Embryonic facial prominence (tissue), 1 donor: ENCODE data around the gene TMED6.

Experiments used
- DNase-seq: peaks from one replicate; pipeline ENCODE4 v3.0.0-alpha.2; 2016; ENCODE audit errors: extremely low spot score

Gene TMED6

DNA sequence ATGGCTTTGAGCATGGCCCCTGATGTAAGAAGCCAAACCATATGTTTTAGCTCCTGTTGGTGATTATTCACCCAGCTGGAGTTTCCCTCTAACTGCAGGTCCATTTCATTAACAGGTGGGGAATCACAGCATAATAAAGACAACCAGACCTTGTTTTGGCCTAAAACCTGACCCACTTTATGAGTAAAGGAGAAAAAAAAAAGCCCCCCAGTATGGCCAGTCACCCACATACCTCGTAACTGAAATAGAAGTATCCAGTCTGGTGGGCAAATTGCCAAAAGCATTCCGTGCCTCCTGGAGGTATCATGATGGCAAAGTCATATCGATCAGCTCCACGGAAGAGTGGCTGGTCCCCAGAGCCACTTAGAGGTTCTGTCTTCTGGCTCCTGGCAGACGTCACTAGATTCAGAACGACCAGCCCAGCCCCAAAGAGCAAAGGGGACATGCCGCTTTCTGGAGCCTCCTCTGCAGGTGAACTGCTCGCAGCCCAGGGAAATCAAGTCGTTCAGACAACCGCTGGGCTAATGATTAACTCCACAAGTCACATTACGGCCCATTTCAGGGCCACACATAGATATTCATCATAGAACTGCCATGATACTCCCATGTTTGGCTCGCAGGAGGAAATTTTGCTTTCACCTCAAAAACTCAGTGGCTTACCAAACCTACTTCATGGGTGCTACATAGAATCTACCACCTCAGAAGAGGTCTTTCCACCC is at the start of gene TMED6:
Gene TMED6 (minus strand): TSS at position 478 of the 719 bp plus-strand sequence. CDS start 33 bp downstream, at position 445.
- no peak for DNase-seq

DNA sequence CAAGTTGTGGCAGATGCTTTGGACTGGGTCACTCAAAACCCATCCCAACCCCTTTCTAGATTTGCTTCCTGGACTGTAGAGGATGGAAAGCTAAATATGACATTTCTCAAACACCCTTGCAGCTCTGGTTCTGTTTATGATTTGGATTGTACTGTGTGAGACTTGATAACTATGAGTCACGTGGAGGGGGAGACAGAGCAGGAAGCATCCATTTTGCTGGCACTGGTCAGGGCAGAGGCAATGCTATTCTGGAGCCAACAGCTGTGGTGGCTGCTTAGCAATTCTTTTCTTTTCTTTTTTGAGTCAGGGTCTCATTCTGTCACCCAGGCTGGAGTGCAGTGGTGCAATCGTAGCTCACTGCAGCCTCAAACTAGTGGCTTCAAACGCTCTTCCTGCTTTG is 47.8 kb upstream of the TMED6 start:
- DNase-seq, result no peak

DNA sequence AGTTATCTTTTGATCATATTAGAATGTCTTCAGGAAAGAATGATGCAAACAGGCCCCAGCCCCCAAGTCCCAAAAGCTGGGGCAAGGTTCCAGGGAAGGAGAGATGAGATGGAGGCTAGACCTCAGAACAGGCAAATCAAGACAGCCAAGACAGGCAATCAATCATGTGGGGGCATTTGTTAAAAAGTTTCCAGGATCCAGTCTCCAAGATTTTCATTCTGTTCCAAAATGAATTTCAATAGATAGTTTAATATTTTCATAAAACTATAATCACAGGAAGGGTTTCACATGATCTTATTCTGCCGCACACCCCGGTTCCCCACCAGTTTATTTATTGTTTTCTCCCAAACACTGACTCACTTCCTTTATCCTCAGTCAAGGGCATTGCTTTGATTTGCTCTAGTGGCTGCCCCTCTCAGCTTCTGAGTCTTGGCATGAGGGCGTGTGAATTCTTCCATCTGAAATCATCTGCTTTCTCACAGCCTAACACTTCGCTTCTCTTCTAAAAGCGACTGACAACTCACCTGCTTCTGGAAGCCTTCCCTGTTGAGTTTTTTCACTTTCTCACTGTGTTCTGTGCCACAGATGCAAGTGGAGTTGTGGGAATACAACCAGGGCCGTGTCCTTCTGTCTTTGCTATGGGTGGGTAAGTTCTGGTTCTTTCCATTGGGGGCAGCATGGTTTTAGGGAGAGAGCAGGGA is 46.4 kb upstream of the TMED6 start:
- no peak for DNase-seq

- peak; percentile 82 for DNase-seq
Measured at GRCh38 chr16:69396187-69397061, 44.8 kb upstream of the TMED6 start.

DNA sequence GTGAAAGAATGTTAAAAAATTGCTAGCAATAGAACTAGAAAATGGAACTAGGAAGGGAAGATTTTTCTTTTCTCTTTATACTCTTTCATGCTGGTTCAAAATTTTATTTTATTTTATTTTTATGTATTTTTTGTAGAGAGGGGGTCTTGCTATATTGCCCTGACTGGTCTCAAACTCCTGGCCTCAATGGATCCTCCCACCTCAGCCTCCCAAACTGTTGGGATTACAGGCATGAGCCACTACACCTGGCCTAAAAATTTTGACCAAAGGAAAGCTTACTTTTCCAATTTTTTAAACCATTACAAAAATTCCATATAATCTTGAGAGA is 44.2 kb upstream of the TMED6 start:
- DNase-seq, result no peak

DNA sequence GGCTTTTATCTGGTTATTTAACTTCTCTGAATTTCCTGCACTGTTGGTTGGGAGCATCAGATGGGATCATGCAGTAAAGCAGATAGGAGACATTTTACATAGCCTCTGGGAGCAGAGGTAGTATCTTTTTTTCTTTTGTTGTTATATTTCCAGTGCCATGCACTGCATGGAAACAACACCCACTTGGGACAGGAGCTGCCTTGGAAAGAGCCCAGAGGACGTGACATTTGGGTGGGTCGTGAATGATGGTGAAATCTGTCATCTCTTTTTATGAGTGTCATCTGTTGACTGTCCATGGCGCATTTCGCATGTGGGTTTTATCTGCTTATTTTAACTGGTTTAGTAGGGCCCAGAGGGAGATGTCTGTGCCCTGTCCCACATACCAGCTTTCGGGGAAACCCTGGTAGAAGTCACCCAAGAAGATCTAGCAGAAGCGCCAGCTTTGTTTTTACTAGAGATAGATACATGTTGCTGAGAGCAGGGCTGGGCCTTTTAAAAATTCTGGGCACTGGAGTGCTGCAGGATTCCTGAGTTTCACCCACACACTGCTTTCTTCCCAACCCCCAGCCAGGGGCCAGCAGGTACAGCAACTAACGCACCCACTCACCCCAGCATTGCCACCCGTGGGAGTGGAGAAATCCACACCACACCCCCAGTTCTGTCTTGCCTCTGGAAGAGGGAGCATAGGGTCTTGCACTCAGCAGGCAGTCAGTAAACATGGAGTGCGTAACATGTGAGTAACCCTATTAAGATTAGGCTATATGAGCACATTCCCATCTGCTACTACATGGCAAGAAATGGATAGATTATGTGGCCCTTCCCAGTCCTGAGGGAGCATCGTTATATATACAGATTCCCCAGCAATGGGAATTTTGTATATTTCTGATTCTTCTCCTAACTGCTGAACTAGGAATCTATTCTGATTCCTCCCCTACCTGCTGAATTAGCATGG is 42.6 kb upstream of the TMED6 start:
- no peak for DNase-seq

DNA sequence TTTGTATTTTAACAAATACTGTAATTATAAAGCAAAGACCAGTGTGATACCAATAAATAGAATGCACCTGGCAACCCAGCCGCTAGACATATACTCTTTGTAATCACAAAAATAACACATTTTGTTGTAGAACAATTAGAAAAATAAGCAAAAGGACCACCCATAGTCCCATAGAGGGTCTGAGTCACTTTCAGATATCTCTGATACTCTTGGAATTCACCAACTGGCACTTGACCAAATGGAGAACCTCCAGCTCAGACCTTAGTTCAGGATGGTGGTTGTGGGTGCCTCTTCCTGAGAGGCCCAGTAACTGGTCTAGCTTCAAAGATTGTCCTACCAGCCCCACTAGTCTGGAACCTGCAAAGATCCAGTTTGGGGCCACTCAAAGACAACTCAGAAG is 35.0 kb upstream of the TMED6 start:
- no peak for DNase-seq

GRCh38 chr16:69384974-69385373 is 33.4 kb upstream of the TMED6 start:
- no peak for DNase-seq

GRCh38 chr16:69382421-69382820 is 30.8 kb upstream of the TMED6 start:
- no peak for DNase-seq

DNA sequence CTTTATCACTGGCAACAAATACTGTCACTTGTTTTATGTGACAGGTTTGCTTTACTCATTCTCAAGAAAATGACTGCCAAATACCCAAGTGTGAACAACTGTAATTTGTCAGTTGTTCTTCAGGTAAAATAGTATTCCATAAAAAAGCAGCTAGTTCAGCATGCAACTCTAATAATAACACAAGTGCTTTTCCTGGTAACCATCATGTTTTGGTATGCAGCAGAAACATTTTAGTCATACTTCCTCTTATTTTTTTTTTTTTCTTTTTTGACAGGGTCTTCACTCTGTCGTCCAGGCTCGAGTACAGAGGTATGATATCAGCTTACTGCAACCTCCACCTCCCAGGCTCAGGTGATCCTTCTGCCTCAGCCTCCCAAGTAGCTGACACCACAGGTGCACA is 29.6 kb upstream of the TMED6 start:
- DNase-seq, result no peak

- DNase-seq, result no peak
Measured at GRCh38 chr16:69378760-69379159, 27.2 kb upstream of the TMED6 start.

- DNase-seq, result no peak
Measured at GRCh38 chr16:69378036-69378435, 26.4 kb upstream of the TMED6 start.

DNA sequence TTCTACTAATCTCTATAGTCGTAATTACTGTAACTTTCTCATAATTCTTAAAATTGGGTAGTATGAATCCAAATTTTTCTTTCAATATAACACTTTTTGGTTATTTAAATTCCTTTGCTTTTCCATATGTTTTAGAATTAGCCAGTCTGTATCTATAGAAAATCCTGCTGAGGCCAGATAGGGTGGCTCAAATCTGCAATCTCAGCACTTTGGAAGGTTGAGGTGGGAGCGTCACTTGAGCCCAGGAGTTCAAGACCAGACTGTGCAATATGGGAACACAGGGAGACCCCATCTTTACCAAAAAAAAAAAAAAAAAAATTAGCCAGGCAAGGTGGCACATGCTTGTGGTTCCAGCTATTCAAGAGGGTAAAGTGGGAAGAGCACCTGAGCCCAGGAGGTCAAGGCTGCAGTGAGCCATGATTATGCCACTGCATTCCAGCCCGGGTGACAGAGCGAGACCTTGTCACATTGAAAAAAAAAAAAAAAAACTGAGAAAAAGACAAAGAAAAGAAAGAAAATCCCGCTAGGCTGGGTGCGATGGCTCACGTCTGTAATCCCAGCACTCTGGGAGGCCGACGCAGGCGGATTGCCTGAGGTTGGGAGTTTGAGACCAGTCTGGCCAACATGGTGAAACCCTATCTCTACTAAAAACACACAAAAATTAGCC is 24.9 kb upstream of the TMED6 start:
- no peak for DNase-seq

DNA sequence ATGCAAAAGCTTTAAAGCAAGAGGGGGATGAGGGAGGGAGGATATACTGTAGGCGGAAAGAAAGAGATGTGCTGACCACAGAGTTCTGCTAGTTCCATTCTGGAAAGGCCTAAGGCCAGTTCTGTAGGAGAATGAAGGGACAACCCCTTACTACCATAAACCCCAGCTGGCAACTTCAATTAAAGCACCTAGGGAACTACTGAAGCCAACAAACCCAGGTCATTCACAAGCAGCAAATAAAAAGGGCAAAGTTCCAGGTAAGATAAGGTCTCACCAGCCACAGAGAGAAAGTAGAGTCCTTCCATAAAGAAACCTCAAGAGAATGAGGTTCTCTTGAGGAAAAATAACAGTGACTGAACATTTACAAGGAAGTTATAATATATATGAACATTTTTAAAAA is 21.4 kb upstream of the TMED6 start:
- no peak for DNase-seq

DNA sequence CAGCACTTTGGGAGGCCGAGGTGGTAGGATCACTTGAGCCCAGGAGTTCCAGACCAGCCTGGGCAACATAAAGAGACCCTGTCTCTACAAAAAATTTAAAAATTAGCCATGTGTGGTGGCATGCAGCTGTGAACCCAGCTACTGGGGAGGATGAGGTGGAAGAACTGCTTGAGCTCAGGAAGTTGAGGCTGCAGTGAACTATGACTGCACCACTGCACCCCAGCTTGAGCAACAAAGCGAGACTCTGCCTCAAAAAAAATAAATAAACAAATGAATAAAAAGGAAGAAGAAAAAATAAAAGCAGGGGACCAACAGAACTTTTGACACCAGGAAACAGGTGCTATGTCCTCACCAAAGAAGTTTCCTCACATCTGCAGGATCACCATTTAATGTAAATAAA is 20.0 kb upstream of the TMED6 start:
- no peak for DNase-seq

- DNase-seq, result no peak
Measured at GRCh38 chr16:69368866-69369265, 17.3 kb upstream of the TMED6 start.

DNA sequence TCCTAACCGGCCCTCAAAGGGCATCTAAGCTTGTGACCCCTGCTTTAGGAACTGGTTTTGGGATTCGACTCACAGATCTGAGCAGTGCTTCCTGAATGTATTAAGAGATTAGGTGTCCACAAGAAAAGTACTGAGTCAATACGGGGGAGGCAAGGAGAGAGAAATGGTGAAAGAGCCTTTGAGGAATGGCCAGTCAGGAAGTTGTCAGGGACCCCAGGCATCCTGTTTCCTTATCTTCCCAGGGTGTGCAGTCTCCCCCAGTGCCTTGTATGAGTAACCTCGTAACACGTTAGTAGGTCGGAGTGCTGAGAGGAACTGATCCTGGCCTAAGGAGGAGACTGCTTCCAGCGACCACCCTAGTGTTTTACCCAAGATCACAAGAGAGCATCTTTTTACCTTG is 16.4 kb upstream of the TMED6 start:
- DNase-seq, result no peak

DNA sequence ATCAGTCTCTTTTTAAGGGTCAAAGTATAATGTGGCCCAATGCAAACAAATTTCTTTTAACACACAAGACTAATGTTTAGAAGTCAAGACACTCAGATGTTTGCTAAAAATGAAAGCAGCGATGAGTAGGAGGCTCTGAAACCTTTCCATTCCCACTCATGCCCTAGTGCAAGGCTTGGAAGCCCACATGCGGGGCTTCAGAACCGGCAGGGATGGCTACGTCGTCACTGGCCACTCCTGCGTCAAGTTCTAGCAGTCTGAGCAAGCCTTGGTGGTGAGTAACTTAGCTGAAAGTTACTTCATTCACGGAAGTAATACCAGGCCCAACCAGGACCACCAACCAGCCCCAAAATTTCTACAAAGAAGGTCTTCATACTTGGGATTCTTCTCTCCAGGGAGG is 14.8 kb upstream of the TMED6 start:
- DNase-seq, result no peak

DNA sequence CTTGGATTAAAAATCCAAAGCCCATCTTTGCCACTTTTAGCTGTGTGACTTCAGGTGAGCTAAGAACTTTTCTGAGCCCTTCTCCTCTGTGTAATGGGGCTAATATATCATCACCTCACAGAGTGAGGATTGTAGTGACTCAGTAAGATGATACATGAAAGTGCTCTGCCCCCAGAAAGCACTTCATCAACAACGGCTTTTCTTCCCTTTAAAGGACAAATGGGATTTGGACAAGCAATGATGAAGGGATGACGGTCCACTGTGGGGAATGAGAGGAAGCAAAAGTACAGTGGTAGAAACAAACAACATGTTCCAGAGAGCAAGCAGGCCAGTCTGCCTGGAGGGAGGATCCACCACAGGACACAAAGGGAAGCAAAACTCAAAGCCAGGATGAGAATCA is 14.3 kb upstream of the TMED6 start:
- DNase-seq, result no peak

DNA sequence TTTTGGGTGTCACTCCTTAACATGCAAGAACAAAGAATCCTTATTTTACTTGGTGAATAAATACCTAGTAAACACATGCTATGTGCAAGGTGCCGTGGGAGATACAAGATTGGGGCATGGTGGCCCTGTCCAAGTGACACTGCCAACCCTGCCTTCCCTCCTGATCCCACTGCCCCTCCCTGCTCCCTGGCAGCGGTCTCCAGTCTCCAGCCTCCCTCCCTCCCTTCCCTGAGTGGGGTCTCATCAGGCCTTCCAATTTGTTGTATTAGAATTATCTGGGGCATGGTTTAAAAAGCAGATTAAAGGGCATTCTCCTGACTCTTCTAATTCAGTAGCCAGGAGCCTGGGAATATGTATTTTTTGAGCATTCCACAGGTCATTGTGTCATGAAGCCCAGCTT is 12.5 kb upstream of the TMED6 start:
- DNase-seq, result no peak

DNA sequence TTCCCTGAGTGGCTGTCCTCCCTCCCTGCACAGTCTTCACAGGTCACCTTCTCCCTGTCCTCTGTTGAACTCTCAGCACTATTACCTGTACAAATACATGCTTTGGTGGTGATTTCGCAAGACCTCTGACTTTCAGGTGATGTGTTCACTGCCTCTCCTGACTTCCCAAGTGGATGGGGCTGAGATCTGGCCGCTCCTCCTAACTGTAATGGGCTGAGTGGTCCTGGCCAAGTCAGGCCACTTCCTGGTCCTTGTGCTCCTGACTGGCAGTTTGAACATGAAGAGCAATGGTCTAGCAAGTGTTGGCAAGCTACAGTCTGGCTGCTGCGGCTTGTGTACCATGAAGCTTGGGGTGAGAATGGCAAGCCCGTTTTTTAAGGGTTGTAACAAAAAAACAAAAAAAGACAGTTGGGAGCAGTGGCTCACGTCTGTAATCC is 11.7 kb upstream of the TMED6 start:
- DNase-seq, result no peak
